Measurements from ENCODE around the gene MTX3. TPM values are rescaled to one million over a fixed set of nuclear protein-coding genes. Genes with fewer than 3 reads are reported as not detected.

Gene MTX3
- polyA plus RNA-seq, 1 experiment = 15.2 TPM

GRCh38 chr5:79947567-79947966 lies 43.5 kb downstream of the MTX3 start:
- DNase-seq (ENCODE audit: low read depth, low spot score) = no peak
- H3K27ac ChIP-seq (ENCODE audit: low read depth, low read length) = no peak overlapping the region
- peaks cover 5% of the 10 kb centered on the region for H3K27me3 ChIP-seq (ENCODE audit: control insufficient read depth, insufficient read depth, low read length)
- no peaks in the 10 kb centered on the region for H3K9me3 ChIP-seq (ENCODE audit: control insufficient read depth, insufficient read depth, low read length)
- TF ChIP-seq CTCF (IDR thresholded peaks at IDR 0.05; ENCODE audit: low read depth, low read length) = no peak
- no peak overlapping the region for H3K4me3 ChIP-seq (ENCODE audit: low read depth, low read length)
- CTCF ChIA-PET = no interaction called here
- POLR2A ChIA-PET = no interaction called here

GRCh38 chr5:79938468-79938867 lies 52.6 kb downstream of the MTX3 start:
- DNase-seq (ENCODE audit: low read depth, low spot score) = no peak
- Histone ChIP-seq H3K4me3 (ENCODE audit: low read depth, low read length) (no peak overlapping the region), H3K9me3 (ENCODE audit: control insufficient read depth, insufficient read depth, low read length) (no peaks in the 10 kb centered on the region), H3K27me3 (ENCODE audit: control insufficient read depth, insufficient read depth, low read length) (peaks cover 5% of the 10 kb centered on the region), H3K27ac (ENCODE audit: low read depth, low read length) (no peak overlapping the region)
- ChIA-PET CTCF (interaction anchor here (0.7 to 1.1 kb wide), 2 partner anchors 14 to 145 kb away, joined by 3 read pairs; no protein-coding TSS in a partner anchor), POLR2A (no interaction called here)
- no peak for TF ChIP-seq CTCF (IDR thresholded peaks at IDR 0.05; ENCODE audit: low read depth, low read length)

- TF ChIP-seq CTCF (IDR thresholded peaks at IDR 0.05; ENCODE audit: low read depth, low read length) = no peak
- Histone ChIP-seq H3K9me3 (ENCODE audit: control insufficient read depth, insufficient read depth, low read length) (no peaks in the 10 kb centered on the region), H3K27ac (ENCODE audit: low read depth, low read length) (no peak overlapping the region), H3K4me3 (ENCODE audit: low read depth, low read length) (no peak overlapping the region), H3K27me3 (ENCODE audit: control insufficient read depth, insufficient read depth, low read length) (peaks cover 5% of the 10 kb centered on the region)
- ChIA-PET CTCF (interaction anchor here (2.9 kb wide), 1 partner anchor 147 kb away, joined by 12 read pairs; no protein-coding TSS in a partner anchor), POLR2A (no interaction called here)
- DNase-seq (ENCODE audit: low read depth, low spot score) = no peak
Measured at GRCh38 chr5:79936646-79937216, 54.3 kb downstream of the MTX3 start.

GRCh38 chr5:79936002-79936645 lies 54.9 kb downstream of the MTX3 start:
- H3K27me3 ChIP-seq (ENCODE audit: control insufficient read depth, insufficient read depth, low read length) = peaks cover 5% of the 10 kb centered on the region
- DNase-seq (ENCODE audit: low read depth, low spot score) = no peak
- POLR2A ChIA-PET = no interaction called here
- no peak overlapping the region for H3K4me3 ChIP-seq (ENCODE audit: low read depth, low read length)
- CTCF ChIA-PET = interaction anchor here (2.9 kb wide), 1 partner anchor 148 kb away, joined by 12 read pairs; no protein-coding TSS in a partner anchor
- TF ChIP-seq CTCF (IDR thresholded peaks at IDR 0.05; ENCODE audit: low read depth, low read length) = no peak
- H3K9me3 ChIP-seq (ENCODE audit: control insufficient read depth, insufficient read depth, low read length) = no peaks in the 10 kb centered on the region
- no peak overlapping the region for H3K27ac ChIP-seq (ENCODE audit: low read depth, low read length)

- Histone ChIP-seq H3K4me3 (ENCODE audit: low read depth, low read length) (no peak overlapping the region), H3K9me3 (ENCODE audit: control insufficient read depth, insufficient read depth, low read length) (no peaks in the 10 kb centered on the region), H3K27me3 (ENCODE audit: control insufficient read depth, insufficient read depth, low read length) (peaks cover 3% of the 10 kb centered on the region), H3K27ac (ENCODE audit: low read depth, low read length) (no peak overlapping the region)
- TF ChIP-seq CTCF (IDR thresholded peaks at IDR 0.05; ENCODE audit: low read depth, low read length) = no peak
- ChIA-PET CTCF (interaction anchor here (0.8 to 2.9 kb wide), 2 partner anchors 9 to 149 kb away, joined by 4 to 12 read pairs; no protein-coding TSS in a partner anchor), POLR2A (no interaction called here)
- no peak for DNase-seq (ENCODE audit: low read depth, low spot score)
Measured at GRCh38 chr5:79934681-79935080, 56.4 kb downstream of the MTX3 start.
